Upper lobe of left lung (tissue), 4 donors: Measurements from ENCODE around the gene C4BPB.

Experiments used
- EP300 ChIP-seq, 4 donors: sonication (generic); formaldehyde crosslinking; IDR thresholded peaks; one replicate each; pipeline ENCODE4 v1.5.1; 2017; ENCODE audit warnings: antibody characterized with exemption in 4 of 4, control low read depth in 2 of 4
- POLR2AphosphoS5 ChIP-seq, 2 donors: sonication (generic); formaldehyde crosslinking; IDR thresholded peaks; one replicate each; pipeline ENCODE4 v1.5.1; 2017; ENCODE audit warnings: antibody characterized with exemption in 2 of 2

GRCh38 chr1:207077470-207078377 lies 10.9 kb upstream of the C4BPB start:
- no peak for TF ChIP-seq POLR2AphosphoS5 (IDR thresholded peaks at IDR 0.05)
- no peak for TF ChIP-seq EP300 (IDR thresholded peaks at IDR 0.05)
